NCI-H1048 (cell line): Measurements from ENCODE around the gene MAPK12.
"Not testable (repeated sequence)": the region's sequence is repeated elsewhere in the genome, so short reads cannot be mapped to it uniquely, and the experiment has no call there.

Experiments used
- DNase-seq: peaks from one replicate; lab custom pipeline; 2025; lab: John Stamatoyannopoulos, UW

Gene MAPK12

DNA sequence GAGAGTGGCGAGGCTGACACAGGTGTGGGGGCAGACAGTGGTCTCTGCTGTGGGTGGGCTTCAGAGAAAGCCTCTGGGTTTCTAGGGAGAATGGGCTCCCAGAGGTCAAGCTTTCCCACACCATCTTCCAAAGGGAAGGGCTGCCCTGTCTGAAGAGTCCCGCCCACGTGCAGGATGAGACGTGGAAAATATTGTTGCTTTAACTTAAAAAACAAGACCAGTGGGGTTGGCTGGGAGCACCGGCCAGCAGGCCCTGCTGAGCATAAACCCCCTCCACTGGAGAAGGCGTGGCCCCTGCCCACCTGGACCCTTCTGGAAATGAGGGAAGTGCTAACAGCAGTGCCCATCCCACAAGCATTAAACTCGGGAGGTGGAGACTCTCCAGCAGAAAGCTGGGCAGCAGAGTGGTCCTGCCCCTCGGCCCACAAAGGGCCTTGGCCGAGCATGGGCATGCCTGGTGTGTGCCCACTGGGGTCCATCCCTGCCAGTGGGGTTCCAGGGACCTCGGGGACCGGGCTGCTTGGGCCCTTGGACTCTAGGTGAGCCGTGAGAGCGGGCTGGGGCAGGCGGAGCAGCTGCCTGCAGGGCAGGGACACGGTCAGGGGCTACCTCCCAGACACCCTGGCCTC is 45.3 kb downstream of the MAPK12 start:
- no peak for DNase-seq

DNA sequence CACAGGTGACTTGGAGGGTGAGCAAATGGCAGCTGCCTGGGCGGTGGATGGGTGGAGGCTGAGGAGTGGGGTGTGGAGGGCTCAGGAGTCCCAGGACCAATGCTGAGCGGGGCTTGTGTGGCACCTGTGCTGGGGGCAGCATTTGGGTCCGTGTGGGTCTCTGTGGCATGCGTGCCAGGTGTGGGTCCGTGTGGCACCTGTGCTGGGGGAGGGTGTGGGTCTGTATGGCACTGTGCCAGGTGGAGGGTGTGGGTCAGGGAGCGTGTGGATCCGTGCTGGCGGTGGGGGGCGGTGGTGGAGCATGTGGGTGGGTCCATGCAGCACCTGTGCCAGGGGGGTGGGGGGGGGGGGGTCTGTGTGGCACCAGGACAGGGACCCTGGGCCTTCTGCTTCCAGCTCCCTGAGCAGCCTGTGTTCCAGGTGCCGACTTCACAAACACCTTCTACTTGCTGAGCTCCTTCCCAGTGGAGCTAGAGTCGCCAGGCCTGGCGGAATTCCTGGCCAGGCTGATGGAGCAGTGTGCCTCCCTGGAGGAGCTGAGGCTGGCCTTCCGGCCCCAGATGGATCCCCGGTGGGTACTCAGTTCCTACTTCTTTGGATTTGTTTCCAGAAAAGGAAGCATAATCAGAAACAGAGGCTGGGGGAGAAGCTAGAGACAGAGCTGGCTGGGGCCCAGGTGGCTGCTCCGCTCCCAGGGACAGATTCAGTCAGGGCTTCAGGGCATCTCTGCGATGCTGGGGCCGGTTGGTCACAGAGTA is 46.0 kb downstream of the MAPK12 start:
- no peak for DNase-seq

DNA sequence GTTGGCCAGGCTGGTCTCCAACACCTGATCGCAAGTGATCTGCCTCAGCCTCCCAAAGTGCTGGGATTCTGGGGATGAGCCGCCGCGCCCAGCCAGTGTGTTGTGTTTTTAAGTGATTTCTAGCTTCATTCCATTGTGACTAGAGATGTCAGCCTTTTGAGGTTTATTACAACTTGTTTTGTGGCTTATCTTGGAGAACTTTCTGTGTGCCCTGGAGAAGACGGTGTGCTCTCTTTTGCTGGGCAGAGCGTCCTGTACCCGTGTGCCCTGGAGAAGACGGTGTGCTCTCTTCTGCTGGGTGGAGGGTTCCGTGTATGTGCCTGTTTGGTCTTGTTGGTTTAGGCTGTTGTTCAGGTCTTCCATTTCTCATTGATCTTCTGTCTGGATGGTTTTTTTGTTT is 48.2 kb downstream of the MAPK12 start:
- no peak for DNase-seq

DNA sequence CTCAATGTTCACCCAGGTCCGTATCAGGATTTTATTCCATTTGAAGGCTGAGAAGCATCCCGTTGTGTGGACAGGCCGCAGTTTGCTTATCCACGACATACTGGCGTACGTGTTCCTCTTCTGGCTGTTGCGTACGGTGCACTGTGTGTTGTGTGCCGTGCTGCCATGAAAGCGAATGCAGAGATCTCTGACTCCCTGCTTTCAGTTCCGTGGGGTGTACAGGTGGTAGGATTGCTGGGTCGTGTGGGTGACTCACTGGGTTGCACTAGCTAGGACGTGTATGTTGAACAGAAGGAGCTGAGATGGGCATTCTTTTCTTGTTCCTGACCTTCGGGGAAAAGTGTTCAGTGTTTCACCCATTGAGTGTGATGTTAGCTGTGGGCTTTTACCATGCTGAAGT is 50.3 kb downstream of the MAPK12 start:
- DNase-seq, result no peak

DNA sequence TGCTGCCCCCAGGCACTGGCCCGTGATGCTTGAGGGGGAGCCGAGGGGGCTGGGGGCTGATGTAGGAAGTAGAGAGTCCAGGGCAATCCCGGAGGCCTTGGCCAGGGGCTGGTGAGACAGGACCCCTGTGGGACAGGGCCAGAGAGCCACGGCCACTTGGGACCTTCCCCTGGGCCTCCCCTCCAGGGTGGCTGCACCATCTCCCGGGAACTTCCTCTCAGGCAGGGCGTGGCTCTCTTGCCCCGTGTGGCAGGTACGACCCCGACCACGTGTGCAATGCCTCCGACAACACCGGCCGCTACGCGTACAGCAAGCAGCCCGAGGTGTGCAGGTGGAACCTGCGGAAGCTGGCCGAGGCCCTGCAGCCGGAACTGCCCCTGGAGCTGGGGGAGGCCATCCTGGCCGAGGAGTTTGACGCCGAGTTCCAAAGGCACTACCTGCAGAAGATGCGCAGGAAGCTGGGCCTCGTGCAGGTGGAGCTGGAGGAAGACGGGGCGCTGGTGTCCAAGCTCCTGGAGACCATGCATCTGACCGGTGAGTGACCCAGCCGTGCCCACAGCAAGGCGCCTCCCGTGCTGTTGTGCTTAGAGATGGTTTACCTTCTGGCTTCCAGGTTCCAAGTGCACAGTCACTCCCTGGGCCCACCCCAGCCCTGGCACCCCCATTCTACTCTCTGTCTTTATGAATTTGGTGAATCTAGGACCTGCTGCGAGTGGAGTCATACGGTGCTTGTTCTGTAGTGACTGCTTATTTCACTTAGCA is 50.9 kb downstream of the MAPK12 start:
- no peak for DNase-seq

DNA sequence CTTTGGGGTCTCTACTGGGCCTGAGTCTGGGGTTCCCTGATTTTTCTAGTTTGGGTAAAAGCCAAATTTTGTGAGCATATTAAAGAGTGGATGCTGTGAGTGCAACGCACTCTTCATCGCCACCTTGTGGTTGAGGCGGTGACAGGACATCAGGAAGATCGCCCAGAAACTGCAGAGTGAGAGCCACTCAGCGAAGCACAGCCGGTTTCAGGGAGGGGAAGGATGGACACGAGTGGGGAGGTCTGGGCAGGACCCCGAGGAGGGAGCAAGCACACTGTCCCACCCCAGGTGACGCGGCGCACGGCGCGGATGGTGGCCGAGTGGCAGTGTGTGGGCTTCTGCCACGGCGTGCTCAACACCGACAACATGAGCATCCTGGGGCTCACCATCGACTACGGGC is 51.6 kb downstream of the MAPK12 start:
- peak; percentile 24 for DNase-seq

DNA sequence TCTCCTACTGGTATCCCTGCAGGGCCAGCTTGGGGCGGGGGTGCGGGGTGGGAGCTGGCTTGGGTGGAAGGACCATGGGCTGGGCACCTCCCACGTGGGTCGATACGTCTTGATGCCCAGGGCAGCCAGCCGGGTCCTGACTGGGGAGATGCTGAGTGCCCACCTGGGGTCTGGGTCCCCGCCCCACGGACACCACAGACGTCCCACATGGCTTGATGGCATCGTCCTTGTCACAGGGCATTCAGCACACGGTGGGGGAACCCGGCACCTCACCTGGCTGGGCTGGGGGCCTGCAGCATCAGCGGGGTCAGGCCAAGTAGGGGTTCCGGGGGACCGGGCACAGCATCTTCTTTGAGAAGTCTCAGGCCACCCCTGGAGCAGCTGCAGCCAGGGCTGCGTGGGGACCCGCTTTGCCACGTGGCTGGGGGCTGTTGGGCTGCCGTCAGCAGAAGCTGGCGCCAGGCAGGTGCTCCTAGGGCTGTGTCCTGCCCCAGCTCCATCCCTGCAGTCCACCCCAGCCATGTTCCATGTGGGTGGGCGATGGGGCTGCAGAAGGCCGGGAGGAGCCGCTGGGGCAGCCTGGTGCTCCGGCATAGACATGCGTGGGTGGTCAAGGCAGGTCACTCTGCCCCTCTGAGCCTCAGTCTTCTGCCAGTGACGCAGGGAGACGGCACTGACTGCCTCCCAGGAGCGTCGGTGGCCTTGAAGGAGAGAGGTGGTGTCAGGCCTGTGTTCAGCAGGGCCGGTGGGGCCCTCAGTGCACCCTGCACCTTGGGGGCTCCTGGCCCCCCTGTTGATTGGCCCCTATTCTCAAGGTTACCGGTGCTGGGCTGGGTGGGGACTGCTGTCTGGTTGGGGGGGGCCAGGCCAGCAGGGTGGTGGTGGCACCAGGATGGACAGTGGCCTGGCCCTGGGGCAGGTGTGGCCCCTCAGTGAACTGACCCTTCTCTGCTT is 52.3 kb downstream of the MAPK12 start:
- DNase-seq, result no peak

DNA sequence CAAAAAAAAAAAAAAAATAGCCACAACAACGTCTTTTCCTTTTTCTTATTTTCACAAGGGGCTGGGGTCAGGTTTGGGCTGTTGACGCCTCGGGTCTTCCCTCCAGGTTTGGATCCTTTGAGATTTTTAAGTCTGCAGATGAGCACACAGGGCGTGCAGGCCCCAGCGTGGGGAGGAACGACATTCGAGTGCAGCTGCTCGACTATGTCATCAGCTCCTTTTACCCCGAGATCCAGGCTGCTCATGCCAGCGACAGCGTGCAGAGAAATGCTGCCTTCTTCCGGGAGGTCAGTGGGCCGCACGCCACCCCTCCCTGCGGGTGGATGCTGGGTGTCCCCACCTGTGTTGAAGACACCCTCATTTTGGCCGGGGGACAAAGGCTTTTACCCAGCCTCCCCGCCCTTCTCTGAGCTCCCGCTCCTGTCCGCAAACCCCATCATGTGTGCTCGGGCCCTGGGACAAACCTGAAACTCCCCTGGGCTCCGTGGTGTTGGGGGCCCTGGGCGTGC is 53.0 kb downstream of the MAPK12 start:
- no peak for DNase-seq

DNA sequence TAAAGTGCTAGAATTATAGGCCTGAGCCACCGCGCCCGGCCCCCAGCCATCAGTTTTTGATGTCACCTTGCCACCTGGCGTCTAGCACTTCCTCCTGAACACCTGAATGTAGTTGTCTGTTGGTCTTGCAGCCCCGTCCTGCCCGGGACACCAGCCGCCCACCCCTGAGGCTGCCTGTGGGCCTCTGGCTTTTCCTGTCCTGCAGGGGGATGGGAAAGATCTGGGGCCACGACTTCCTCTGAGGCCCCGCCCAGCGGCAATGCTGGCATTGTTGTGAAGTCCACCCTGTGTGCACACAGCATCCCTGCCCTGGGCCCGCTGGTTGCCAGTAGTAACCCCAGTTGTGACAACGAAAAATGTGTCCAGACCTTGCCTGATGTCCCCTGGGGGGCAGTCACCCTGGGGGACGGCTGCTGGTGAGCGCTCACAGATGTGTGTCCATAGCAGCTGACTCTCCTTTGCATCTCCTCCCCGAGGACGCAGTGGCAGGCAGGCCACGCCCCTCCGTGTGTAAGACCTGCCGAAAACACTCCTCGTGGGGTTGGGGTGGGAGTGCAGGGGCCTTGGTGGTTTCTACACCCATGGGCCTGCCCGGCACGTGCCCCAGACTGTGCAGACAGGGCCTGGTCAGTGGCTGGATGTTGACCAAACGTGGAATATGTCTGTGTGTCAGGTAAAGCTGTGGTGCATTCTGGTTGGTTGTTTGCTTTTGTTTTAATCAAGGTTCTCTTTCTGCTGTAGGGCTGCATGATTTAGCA is 53.9 kb downstream of the MAPK12 start:
- no peak for DNase-seq

DNA sequence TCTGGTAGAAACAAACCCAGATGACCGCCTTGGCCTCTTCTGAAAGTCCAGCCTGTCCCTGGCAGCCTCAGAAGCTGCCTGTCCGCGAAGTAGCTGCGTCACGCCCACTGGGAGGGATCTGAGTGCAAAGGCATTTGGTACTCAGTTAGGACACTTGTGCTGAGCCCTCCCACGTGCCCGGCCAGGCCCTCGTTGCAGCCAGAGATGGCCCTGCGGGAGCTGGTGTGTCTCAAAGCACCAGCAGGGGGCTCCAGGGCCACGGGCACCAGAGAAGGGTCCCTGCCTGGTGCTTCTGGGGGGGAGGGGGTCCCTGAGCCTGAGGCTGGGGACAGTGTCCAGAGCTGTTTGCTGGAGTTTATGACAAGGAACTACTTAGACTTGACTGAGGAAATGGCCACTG is 54.9 kb downstream of the MAPK12 start:
- no peak for DNase-seq

DNA sequence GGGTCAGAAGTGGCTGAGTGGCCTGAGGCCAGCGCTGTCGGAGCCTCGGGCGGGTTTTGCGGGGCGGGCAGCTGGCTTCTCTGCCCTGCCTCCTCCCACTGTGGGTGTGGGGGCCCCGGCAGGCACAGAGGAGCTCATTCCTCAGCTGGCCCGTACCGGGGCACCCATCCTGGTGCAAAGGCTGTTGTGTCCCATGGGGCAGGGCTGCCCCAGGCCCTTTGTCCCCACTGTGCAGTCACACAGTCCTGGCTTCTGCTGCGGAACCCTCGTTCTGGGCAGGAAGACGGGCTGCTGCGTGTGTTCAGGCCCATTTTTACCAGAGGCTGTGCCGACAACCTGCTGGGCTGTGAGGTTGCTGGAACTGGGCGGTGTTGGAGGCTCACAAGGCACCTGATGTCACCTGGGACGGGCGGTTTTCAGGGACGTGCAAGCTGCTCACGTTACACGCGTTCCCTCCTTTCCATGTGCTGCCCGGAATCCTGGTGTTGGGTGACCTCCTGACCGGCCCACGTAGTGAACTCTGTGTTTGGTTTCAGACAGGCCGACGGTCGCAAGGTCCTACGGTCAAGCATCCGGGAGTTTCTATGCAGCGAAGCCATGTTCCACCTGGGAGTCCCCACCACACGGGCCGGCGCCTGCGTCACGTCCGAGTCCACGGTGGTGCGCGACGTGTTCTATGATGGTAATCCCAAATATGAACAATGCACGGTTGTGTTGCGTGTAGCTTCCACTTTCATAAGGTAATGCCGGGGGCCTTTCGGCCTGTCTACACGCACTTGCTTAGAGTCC is 55.5 kb downstream of the MAPK12 start:
- no peak for DNase-seq

DNA sequence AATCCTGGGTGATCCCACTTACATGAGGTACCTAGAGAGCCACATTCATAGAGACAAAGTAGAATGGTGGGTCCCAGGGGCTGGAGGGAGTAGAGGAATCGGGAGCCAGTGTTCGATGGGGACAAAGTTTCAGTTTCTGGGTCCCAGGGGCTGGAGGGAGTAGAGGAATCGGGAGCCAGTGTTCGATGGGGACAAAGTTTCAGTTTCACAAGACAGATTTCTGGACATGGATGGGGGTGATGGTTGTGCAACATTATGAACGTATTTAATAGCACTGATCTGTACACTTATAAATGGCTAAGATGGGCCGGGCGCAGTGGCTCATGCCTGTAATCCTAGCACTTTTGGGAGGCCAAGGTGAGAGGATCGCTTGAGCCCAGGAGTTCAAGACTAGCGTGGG is 56.5 kb downstream of the MAPK12 start:
- DNase-seq, result not testable (repeated sequence)

DNA sequence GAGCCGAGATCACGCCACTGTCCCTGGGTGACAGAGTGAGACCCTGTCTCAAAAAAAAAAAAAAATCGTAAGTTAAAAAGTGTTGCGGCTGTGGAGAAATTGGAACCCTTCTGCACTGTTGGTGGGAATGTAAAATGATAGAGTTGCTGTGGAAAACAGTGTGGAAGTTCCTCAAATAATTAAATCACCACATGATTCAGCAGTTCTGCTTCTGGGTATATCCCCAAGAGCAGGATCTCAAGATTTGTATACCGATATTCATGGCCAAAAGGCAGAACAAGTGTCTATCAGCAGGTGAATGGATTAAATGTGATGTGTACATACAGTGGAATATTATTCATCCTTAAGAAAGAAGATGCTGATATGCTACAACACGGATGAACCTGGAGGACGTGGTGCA is 56.9 kb downstream of the MAPK12 start:
- DNase-seq, result no peak

DNA sequence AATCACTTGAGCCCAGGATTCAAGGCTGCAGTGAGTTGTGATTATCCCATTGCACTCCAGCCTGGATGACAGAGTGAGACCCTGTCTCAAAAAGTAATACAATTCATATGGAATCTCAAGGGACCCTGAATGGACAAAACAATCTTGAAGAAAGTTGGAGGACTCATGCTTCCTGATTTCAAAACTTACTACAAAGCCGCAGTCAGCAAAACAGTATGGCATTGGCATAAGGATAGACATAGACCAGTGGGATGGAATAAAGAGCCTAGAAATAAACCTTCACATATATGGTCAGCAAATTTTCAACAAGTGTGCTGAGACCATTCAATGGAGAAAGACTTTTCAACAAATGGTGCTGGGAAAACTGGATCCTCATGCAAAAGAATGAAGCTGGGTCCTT is 58.2 kb downstream of the MAPK12 start:
- no peak for DNase-seq
